Hepatocyte (in vitro differentiated cells): ENCODE data around the gene MMD.

Experiments used
- EZH2 ChIP-seq: fragments of 200-600 bp; sonication (generic); IDR thresholded peaks from 2 replicates; pipeline ENCODE4 v1.6.1; 2016; ENCODE audit warnings: antibody characterized with exemption, mild to moderate bottlenecking, borderline replicate concordance
- EZH2phosphoT487 ChIP-seq: fragments of 200-600 bp; sonication (generic); IDR thresholded peaks from one replicate; pipeline ENCODE4 v1.6.1; 2018; ENCODE audit warnings: antibody characterized with exemption, mild to moderate bottlenecking, low read depth, moderate library complexity; ENCODE audit not compliant: unreplicated experiment, severe bottlenecking
- TF ChIP-seq, protein P1 (sequence below): fragments of 200-600 bp; sonication (generic); IDR thresholded peaks from 2 replicates; pipeline ENCODE4 v1.5.1; 2016; ENCODE audit warnings: antibody characterized with exemption, mild to moderate bottlenecking; ENCODE audit not compliant: poor library complexity

DNA sequence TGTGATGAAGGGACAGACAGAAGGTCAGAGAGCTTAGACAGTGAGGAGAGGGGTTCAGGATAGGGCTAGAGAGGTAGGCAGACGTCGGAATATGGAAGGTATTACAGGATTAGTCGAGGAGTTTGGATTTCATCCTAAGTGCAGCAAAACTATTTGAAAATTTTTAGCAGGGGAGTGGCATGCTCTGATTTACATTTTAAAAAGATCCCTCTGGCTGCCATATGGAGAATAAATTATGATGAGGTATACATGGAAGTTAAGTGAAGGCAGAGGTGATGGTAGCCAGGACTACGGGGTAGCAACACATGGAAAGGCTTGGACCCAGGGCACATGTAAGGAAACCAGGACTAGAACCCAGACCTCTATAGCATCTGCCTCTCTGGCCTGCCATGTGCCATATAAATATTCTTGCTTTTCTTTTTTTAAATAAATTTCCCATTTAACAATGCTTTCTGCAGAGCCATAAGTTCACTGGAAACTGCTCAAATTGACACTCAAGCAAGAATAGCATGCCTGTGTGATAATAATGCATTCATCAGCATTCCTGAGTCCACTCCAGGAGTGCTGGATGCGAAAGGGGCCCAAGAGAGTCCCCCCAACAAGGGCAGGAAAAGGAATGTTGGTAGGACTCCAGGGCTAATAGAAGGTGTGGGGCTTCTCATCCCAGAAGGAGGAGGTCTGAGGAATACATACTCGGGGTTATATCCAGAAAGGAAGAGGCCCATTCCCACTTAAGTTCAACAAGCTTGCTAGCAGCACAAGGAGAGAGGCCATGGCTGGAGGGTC is 78.6 kb downstream of the MMD start:
- TF ChIP-seq, protein P1, sequence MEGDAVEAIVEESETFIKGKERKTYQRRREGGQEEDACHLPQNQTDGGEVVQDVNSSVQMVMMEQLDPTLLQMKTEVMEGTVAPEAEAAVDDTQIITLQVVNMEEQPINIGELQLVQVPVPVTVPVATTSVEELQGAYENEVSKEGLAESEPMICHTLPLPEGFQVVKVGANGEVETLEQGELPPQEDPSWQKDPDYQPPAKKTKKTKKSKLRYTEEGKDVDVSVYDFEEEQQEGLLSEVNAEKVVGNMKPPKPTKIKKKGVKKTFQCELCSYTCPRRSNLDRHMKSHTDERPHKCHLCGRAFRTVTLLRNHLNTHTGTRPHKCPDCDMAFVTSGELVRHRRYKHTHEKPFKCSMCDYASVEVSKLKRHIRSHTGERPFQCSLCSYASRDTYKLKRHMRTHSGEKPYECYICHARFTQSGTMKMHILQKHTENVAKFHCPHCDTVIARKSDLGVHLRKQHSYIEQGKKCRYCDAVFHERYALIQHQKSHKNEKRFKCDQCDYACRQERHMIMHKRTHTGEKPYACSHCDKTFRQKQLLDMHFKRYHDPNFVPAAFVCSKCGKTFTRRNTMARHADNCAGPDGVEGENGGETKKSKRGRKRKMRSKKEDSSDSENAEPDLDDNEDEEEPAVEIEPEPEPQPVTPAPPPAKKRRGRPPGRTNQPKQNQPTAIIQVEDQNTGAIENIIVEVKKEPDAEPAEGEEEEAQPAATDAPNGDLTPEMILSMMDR = no peak
- TF ChIP-seq EZH2phosphoT487 = no peak
- no peak for TF ChIP-seq EZH2
